SU-DHL-6 (cell line): ENCODE data around the gene CCDC157.

Experiments used
- H2AFZ ChIP-seq: fragments of 200-600 bp; sonication (generic); 2 replicates; pipeline ENCODE4 v1.6.1; 2014; ENCODE audit warnings: low read depth, mild to moderate bottlenecking, moderate library complexity, mixed read lengths, antibody characterized with exemption, low read length; ENCODE audit not compliant: severe bottlenecking
- H3F3A ChIP-seq: fragments of 200-600 bp; shearing (Covaris generic); 2 replicates; pipeline ENCODE4 v1.6.0; 2016; ENCODE audit warnings: antibody characterized with exemption, mild to moderate bottlenecking; ENCODE audit not compliant: insufficient read depth
- H3K27ac ChIP-seq: fragments of 200-600 bp; sonication (generic); 2 replicates; pipeline ENCODE4 v1.5.1; 2016; ENCODE audit warnings: low read depth, mild to moderate bottlenecking, low read length, moderate library complexity, mixed read lengths
- H3K27me3 ChIP-seq: fragments of 200-600 bp; sonication (generic), shearing (Covaris generic); 2 replicates; pipeline ENCODE4 v1.6.0; 2014; ENCODE audit warnings: mild to moderate bottlenecking, low read length
- H3K36me3 ChIP-seq: fragments of 200-600 bp; sonication (generic); 2 replicates; pipeline ENCODE4 v1.6.1; 2014; ENCODE audit warnings: mild to moderate bottlenecking, low read length, mixed read lengths
- H3K4me2 ChIP-seq: fragments of 300-600, 200-600 bp; shearing (Covaris generic), sonication (generic); 2 replicates; pipeline ENCODE4 v1.6.0; 2014; ENCODE audit warnings: low read length, low read depth, mild to moderate bottlenecking; ENCODE audit not compliant: poor library complexity, severe bottlenecking
- H3K4me3 ChIP-seq: fragments of 200-600 bp; sonication (generic); 2 replicates; pipeline ENCODE4 v1.5.1; 2014; ENCODE audit warnings: antibody characterized with exemption, low read length, mild to moderate bottlenecking, mixed read lengths; ENCODE audit not compliant: insufficient read depth, poor library complexity, severe bottlenecking
- H3K79me2 ChIP-seq: fragments of 200-600 bp; sonication (generic); 2 replicates; pipeline ENCODE4 v1.6.1; 2014; ENCODE audit warnings: mild to moderate bottlenecking, low read length, moderate library complexity; ENCODE audit not compliant: insufficient read depth
- H3K9ac ChIP-seq: fragments of 200-600 bp; sonication (generic); 2 replicates; pipeline ENCODE4 v1.7.0; 2014; ENCODE audit warnings: mild to moderate bottlenecking, low read length
- H3K9me2 ChIP-seq: fragments of 200-600 bp; sonication (generic); replicated peaks from 2 replicates; pipeline ENCODE4 v1.6.1; 2014; ENCODE audit warnings: low read length; ENCODE audit not compliant: insufficient read depth
- H3K9me3 ChIP-seq: fragments of 200-600 bp; sonication (generic); 2 replicates; pipeline ENCODE4 v1.6.1; 2014; ENCODE audit warnings: low read length, mixed read lengths; ENCODE audit not compliant: insufficient read depth
- H4K20me1 ChIP-seq: fragments of 200-600 bp; sonication (generic); 2 replicates; pipeline ENCODE4 v1.6.1; 2014; ENCODE audit warnings: low read depth, mild to moderate bottlenecking, antibody characterized with exemption, low read length, moderate library complexity, mixed read lengths
- EZH2phosphoT487 ChIP-seq: fragments of 200-600 bp; sonication (generic), shearing (Covaris generic); conservative IDR thresholded peaks from 2 replicates; pipeline ENCODE4 v1.6.1; 2018; ENCODE audit warnings: mild to moderate bottlenecking, antibody characterized with exemption, low read length, moderate library complexity, mixed read lengths
- TF ChIP-seq, protein P1 (sequence below): fragments of 200-600 bp; sonication (generic); IDR thresholded peaks from one replicate; pipeline ENCODE4 v1.5.1; 2017; ENCODE audit warnings: antibody characterized with exemption, mild to moderate bottlenecking, low read length, moderate library complexity; ENCODE audit not compliant: insufficient read depth, poor library complexity, severe bottlenecking

CCDC157 gene

DNA sequence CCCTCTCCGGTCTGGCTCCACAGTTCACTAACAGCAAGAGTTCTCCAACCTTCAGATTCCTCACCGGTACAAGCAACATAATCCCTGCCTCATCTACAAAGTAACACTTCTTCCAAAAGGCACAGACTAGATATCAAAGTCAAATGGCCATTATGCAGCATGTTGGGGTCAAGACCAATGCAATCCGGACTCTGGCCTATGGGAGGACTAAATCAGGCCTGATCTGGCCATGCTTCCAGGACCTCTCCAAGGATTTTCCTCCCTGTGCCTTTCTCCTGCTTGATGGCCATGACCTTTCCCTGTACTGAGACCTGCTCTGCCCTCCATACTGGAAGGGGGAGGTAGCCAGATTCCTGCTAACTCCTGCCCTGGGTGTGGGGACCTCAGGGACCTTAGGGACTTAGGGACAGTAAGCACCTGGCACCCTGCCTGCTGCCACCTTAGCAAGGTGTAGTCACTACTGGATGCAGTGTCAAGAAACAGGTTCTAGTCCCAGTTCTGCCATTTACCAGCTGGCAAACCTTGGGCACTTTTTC lies 36.7 kb upstream of the CCDC157 start:
- no peak overlapping the region for H3K4me2 ChIP-seq
- H3K27ac ChIP-seq, result no peak overlapping the region
- no peak overlapping the region for H3K9ac ChIP-seq
- no peak overlapping the region for H3K4me3 ChIP-seq
- no peaks in the 10 kb centered on the region for H3K9me2 ChIP-seq
- no peaks in the 10 kb centered on the region for H3F3A ChIP-seq
- no peaks in the 10 kb centered on the region for H3K27me3 ChIP-seq
- H4K20me1 ChIP-seq, result no peaks in the 10 kb centered on the region
- TF ChIP-seq EZH2phosphoT487, result no peak
- TF ChIP-seq, protein P1, sequence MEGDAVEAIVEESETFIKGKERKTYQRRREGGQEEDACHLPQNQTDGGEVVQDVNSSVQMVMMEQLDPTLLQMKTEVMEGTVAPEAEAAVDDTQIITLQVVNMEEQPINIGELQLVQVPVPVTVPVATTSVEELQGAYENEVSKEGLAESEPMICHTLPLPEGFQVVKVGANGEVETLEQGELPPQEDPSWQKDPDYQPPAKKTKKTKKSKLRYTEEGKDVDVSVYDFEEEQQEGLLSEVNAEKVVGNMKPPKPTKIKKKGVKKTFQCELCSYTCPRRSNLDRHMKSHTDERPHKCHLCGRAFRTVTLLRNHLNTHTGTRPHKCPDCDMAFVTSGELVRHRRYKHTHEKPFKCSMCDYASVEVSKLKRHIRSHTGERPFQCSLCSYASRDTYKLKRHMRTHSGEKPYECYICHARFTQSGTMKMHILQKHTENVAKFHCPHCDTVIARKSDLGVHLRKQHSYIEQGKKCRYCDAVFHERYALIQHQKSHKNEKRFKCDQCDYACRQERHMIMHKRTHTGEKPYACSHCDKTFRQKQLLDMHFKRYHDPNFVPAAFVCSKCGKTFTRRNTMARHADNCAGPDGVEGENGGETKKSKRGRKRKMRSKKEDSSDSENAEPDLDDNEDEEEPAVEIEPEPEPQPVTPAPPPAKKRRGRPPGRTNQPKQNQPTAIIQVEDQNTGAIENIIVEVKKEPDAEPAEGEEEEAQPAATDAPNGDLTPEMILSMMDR, result no peak
- H2AFZ ChIP-seq, result no peak overlapping the region
- no peaks in the 10 kb centered on the region for H3K79me2 ChIP-seq
- H3K36me3 ChIP-seq, result no peaks in the 10 kb centered on the region
- no peaks in the 10 kb centered on the region for H3K9me3 ChIP-seq

DNA sequence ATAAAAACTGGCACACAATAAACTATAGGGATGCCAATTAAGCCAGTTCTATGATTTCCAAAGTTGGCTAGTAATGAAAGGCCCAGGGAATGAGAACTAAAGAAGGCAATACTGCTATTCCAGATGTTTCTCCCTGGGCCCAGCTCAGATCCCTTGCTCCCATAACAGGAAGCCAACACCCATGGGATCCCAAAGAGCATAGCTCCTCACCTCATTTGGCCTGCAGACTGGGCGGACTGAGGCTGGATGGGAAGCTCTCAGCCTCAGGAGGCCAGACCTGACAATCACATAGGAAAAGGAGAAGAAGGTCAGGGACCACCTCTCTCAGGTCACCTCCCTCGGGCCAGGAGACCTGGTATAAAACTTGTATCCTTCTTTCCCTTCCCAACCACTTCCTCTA lies 35.3 kb upstream of the CCDC157 start:
- no peaks in the 10 kb centered on the region for H3K27me3 ChIP-seq
- no peaks in the 10 kb centered on the region for H3K36me3 ChIP-seq
- no peak overlapping the region for H3K4me3 ChIP-seq
- no peak overlapping the region for H3K27ac ChIP-seq
- H3K79me2 ChIP-seq, result no peaks in the 10 kb centered on the region
- H3K9me3 ChIP-seq, result no peaks in the 10 kb centered on the region
- TF ChIP-seq, protein P1, result no peak
- no peak for TF ChIP-seq EZH2phosphoT487
- H3F3A ChIP-seq, result no peaks in the 10 kb centered on the region
- no peaks in the 10 kb centered on the region for H4K20me1 ChIP-seq
- H3K4me2 ChIP-seq, result no peak overlapping the region
- H3K9me2 ChIP-seq, result no peaks in the 10 kb centered on the region
- no peak overlapping the region for H2AFZ ChIP-seq
- H3K9ac ChIP-seq, result no peak overlapping the region

DNA sequence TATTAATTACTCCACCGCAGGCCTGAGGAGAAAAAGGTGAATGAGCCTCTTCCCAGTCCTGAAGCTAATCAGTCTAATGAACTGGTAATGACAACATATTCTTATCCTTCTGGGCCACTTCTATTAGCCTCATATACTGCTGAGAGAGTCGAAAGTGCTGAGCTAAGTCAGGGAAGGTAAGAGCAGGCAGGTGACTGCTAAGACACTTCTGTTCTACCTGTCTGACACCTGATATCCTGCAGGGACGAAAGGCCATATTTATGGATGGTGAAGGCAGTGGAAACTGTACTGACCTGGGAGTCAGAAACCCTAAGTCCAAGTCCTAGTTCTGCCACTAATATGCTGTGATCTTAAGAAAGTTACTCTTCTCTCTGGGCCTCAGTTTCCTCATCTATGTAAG lies 33.6 kb upstream of the CCDC157 start:
- Histone ChIP-seq H3K9ac (no peak overlapping the region), H3K27me3 (no peaks in the 10 kb centered on the region), H3K79me2 (no peaks in the 10 kb centered on the region), H3F3A (0 out of 2 replicates have a peak, but pooled peaks cover 5% of the 10 kb centered on the region), H3K27ac (no peak overlapping the region), H3K36me3 (no peaks in the 10 kb centered on the region), H3K9me3 (no peaks in the 10 kb centered on the region), H4K20me1 (no peaks in the 10 kb centered on the region), H2AFZ (no peak overlapping the region), H3K9me2 (no peaks in the 10 kb centered on the region), H3K4me2 (no peak overlapping the region), H3K4me3 (no peak overlapping the region)
- no peak for TF ChIP-seq EZH2phosphoT487
- TF ChIP-seq, protein P1, result no peak
